CD4-positive, CD25-positive, alpha-beta regulatory T cell (primary cell): ENCODE measurements around the gene PTAFR. TPM values are rescaled to one million over a fixed set of nuclear protein-coding genes. Genes with fewer than 3 reads are reported as not detected.
A peak's percentile ranks its signal among the peaks of the same experiment; 100 is the strongest.

Experiments
- ATAC-seq, 2 donors: fragments of 150-1000 bp; cut with Tn5 transposase; one replicate each; pipeline ENCODE4 v1.10.0; 2021; ENCODE audit warnings: low read depth in 2 of 2, moderate number of reproducible peaks in 2 of 2, moderate library complexity in 1 of 2
- DNase-seq, 3 donors: peaks; one replicate each; pipeline versions ENCODE4 v3.0.0 to v3.0.0-alpha.2; 2012 to 2022; ENCODE audit warnings: mixed read lengths in 1 of 3
- H3K27ac ChIP-seq: one replicate; pipeline ENCODE4 v1.7.0; 2013; ENCODE audit warnings: mild to moderate bottlenecking, low read length; ENCODE audit not compliant: insufficient read depth, poor library complexity, severe bottlenecking
- H3K27me3 ChIP-seq: one replicate; pipeline ENCODE4 v1.7.0; 2013; ENCODE audit warnings: low read length; ENCODE audit not compliant: control insufficient read depth, insufficient read depth
- H3K36me3 ChIP-seq: one replicate; pipeline ENCODE4 v1.7.0; 2013; ENCODE audit warnings: mild to moderate bottlenecking, low read length, moderate library complexity; ENCODE audit not compliant: control insufficient read depth, insufficient read depth
- H3K4me1 ChIP-seq: 2 replicates; pipeline ENCODE4 v1.7.0; 2013; ENCODE audit warnings: mild to moderate bottlenecking, low read length; ENCODE audit not compliant: insufficient read depth, control insufficient read depth, poor library complexity, severe bottlenecking
- H3K4me3 ChIP-seq: one replicate; pipeline ENCODE4 v1.7.0; 2013; ENCODE audit warnings: low read depth, mild to moderate bottlenecking, low read length, moderate library complexity
- H3K9me3 ChIP-seq, 2 experiments: 1 replicate in 1 of 2; 2 replicates in 1 of 2; pipeline ENCODE4 v1.7.0; 2013; ENCODE audit warnings: low read length in 2 of 2, mild to moderate bottlenecking in 1 of 2, moderate library complexity in 1 of 2; ENCODE audit not compliant: control insufficient read depth in 2 of 2
- H3K27ac Mint-ChIP-seq, 3 donors: one replicate each; pipeline ENCODE4 v1.8.0; 2020 to 2022; ENCODE audit warnings: mild to moderate bottlenecking in 3 of 3, mixed read lengths in 3 of 3, moderate library complexity in 2 of 3
- H3K27me3 Mint-ChIP-seq: one replicate; pipeline ENCODE4 v1.8.0; 2022; ENCODE audit warnings: mild to moderate bottlenecking, mixed read lengths
- H3K36me3 Mint-ChIP-seq: one replicate; pipeline ENCODE4 v1.8.0; 2020; ENCODE audit warnings: mixed read lengths
- H3K4me1 Mint-ChIP-seq, 4 donors: one replicate each; pipeline ENCODE4 v1.8.0; 2020 to 2022; ENCODE audit warnings: mixed read lengths in 4 of 4, mild to moderate bottlenecking in 1 of 4
- H3K4me3 Mint-ChIP-seq, 4 donors: one replicate each; pipeline ENCODE4 v1.8.0; 2020 to 2022; ENCODE audit warnings: mild to moderate bottlenecking in 4 of 4, mixed read lengths in 4 of 4, moderate library complexity in 3 of 4
- H3K9me3 Mint-ChIP-seq, 7 donors: one replicate each; pipeline ENCODE4 v1.8.0; 2020 to 2022; ENCODE audit warnings: mixed read lengths in 7 of 7, mild to moderate bottlenecking in 3 of 7, moderate library complexity in 2 of 7
- polyA plus RNA-seq, 4 donors: library from polyadenylated mRNA; unstranded; fragments of 300-500 nt; fragmentation: Illumina TruSeq; gene quantifications; one replicate each; pipeline ENCODE4 v1.2.3, GENCODE V29; 2021
- total RNA-seq: library from RNA; stranded (reverse); gene quantifications from one replicate; pipeline ENCODE4 v1.2.3, GENCODE V29; 2022

The PTAFR gene, protein sequence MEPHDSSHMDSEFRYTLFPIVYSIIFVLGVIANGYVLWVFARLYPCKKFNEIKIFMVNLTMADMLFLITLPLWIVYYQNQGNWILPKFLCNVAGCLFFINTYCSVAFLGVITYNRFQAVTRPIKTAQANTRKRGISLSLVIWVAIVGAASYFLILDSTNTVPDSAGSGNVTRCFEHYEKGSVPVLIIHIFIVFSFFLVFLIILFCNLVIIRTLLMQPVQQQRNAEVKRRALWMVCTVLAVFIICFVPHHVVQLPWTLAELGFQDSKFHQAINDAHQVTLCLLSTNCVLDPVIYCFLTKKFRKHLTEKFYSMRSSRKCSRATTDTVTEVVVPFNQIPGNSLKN
- 0.54 TPM for total RNA-seq
- polyA plus RNA-seq = under 1 TPM; 0.15 to 0.84 (median 0.40) TPM

DNA sequence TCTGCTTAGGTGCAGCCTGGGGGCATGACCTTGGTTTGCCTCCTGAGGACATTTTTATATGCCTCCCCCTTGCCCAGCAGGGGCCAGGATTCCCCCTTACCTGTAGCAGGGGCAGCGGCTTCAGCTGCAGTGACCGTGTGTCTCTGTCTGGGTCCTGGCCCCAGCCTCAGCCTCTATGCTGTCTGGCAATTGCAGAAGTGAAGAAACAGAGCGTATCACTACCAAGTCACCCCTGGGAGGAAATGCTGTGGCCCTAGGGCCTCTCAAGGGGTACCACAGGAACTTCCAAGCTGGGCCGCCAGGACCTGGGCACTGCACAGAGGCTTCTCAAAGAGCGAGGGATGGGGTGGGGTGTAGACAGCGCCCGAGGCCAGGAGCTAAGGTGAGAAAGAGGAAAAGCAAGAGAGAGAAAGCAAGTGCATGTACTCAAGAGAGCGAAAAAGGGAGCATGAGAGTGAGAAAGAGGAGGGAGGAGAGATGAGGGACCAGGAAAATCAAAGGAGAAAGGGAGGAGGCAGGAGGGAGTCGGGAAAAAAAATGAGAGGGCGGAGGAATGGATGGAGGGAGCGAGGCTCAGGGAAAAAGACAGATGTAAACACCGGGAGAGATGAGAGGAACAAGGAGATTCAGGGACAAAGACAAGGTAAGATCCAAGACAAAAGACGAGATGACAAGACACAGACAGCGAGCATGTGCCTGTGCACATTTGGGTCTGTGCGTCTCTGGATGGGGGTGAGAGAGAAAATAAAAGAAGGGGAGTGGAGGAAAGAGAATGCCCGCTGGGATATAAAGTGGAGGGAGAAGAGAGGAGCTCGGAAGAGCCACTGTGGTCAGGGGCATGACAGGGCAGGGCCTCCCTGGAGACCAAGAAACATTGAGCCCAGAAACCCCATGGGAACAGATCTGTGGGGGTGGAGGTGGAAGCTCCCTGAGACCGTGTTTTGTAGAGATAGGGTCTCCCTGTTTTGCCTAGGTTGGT, at the start of gene PTAFR:
Gene PTAFR (minus strand): TSS at position 199 of the 979 bp plus-strand sequence. CDS start 25,669 bp downstream, outside the sequence.
- peaks cover 0 to 2% (median 0%) of the 10 kb centered on the region in 7 donors for H3K9me3 Mint-ChIP-seq
- DNase-seq (no peak), ATAC-seq (peak; percentile 25 to 30)
- H3K27ac ChIP-seq = no peak within 1 kb of the TSS
- no peaks in the 10 kb centered on the region for H3K27me3 ChIP-seq
- H3K27me3 Mint-ChIP-seq = peaks cover 23% of the 10 kb centered on the region
- no peak within 1 kb of the TSS for H3K4me3 Mint-ChIP-seq
- peaks cover 11 to 21% (median 17%) of the 10 kb centered on the region in 4 donors for H3K4me1 Mint-ChIP-seq
- H3K27ac Mint-ChIP-seq = no peak within 1 kb of the TSS
- H3K36me3 Mint-ChIP-seq = no peaks in the 10 kb centered on the region
- H3K4me3 ChIP-seq = no peak within 1 kb of the TSS
- peaks cover 8% of the 10 kb centered on the region for H3K4me1 ChIP-seq
- H3K9me3 ChIP-seq = no peaks in the 10 kb centered on the region
- H3K36me3 ChIP-seq = no peaks in the 10 kb centered on the region

DNA sequence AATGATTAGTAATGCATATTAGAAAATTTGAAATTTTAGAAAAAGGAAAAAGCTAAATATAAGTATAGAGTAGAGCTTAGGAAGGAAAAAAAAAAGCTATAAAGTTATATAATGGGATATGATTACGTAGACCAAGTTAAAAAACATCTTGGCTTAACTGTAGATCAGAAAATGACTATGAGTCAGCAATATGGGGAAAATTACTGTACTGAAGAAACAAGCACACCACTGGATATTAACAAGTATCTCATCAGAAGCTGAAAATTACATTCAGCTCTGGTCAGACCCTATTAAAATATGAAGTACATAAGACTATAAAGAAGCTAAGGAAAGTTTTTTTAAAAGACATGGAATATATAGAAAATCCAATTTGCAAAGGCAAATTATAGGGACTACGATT, 36.8 kb upstream of the PTAFR start:
- DNase-seq (no peak), ATAC-seq (no peak)
- H3K27ac ChIP-seq = no peak overlapping the region
- Mint-ChIP-seq H3K4me3 (no peak overlapping the region), H3K9me3 (no peaks in the 10 kb centered on the region), H3K4me1 (peaks cover 8 to 18% (median 9%) of the 10 kb centered on the region in 4 donors), H3K36me3 (peaks cover 7% of the 10 kb centered on the region), H3K27ac (no peak overlapping the region), H3K27me3 (no peaks in the 10 kb centered on the region)
- H3K27me3 ChIP-seq = no peaks in the 10 kb centered on the region
- peaks cover 45% of the 10 kb centered on the region for H3K36me3 ChIP-seq
- no peaks in the 10 kb centered on the region for H3K9me3 ChIP-seq
- no peaks in the 10 kb centered on the region for H3K4me1 ChIP-seq
- H3K4me3 ChIP-seq = no peak overlapping the region

DNA sequence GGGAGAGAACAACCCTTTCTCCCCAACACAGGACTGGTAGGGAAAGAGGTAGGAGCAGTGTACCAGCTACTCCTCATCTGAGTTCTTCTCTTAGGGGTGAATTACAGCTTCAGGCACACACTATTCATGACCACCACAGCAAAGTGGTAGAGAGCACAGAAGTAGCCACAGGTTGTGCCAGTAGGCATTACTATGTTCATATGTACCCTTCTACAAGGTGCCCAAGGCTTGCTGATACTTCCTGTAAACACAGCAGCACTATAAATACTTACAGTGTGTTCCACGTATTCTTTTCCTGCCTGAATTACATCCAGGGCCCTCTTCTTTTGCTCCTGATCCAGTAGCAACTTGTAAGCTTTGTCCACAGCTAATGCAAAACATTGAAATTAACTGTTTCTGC, 33.2 kb upstream of the PTAFR start:
- H3K4me3 Mint-ChIP-seq = no peak overlapping the region
- H3K36me3 Mint-ChIP-seq = peaks cover 15% of the 10 kb centered on the region
- no peaks in the 10 kb centered on the region for H3K9me3 ChIP-seq
- no peaks in the 10 kb centered on the region for H3K4me1 ChIP-seq
- H3K27ac Mint-ChIP-seq = no peak overlapping the region
- peaks cover 0 to 17% (median 6%) of the 10 kb centered on the region in 4 donors for H3K4me1 Mint-ChIP-seq
- H3K36me3 ChIP-seq = peaks cover 59% of the 10 kb centered on the region
- no peak overlapping the region for H3K4me3 ChIP-seq
- H3K9me3 Mint-ChIP-seq = no peaks in the 10 kb centered on the region
- no peak overlapping the region for H3K27ac ChIP-seq
- DNase-seq (no peak), ATAC-seq (no peak)
- no peaks in the 10 kb centered on the region for H3K27me3 Mint-ChIP-seq
- no peaks in the 10 kb centered on the region for H3K27me3 ChIP-seq

DNA sequence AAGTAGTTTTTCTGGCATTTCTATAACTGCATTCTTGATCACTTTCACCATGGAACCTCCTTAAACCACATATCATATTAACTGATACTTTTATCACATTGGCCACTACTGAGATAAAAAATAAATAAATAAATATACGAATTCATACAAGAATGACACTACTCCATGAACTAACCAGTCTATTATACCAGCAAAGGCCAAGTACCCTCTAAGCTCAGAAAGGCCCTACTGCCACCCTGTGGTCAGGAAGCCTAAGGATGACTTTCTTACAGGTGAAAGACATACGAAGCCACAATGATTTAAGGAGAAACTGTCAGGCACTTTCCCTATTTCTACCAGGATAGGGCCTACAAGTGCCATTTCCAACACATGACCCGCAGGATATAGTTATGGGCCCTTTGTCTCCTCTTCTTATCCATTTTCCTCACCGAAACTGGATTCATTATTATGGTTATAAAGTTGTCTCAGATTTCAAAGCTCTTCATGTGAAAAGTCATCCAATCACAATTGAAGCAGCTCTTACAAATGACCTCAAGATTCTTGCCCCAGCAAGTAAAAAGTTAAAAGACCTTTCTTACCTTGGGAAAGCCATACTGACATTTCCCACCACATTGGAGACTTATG, 32.4 kb upstream of the PTAFR start:
- no peaks in the 10 kb centered on the region for H3K4me1 ChIP-seq
- Mint-ChIP-seq H3K27ac (peak overlapping the region in 1 of 3 donors; percentile 69), H3K36me3 (peaks cover 21% of the 10 kb centered on the region), H3K4me1 (peaks cover 0 to 17% (median 6%) of the 10 kb centered on the region in 4 donors), H3K4me3 (no peak overlapping the region), H3K27me3 (no peaks in the 10 kb centered on the region), H3K9me3 (no peaks in the 10 kb centered on the region)
- H3K9me3 ChIP-seq = no peaks in the 10 kb centered on the region
- peaks cover 66% of the 10 kb centered on the region for H3K36me3 ChIP-seq
- DNase-seq = peak; percentile 39 to 79 (median 70)
- H3K4me3 ChIP-seq = no peak overlapping the region
- peak; percentile 72 to 74 for ATAC-seq
- H3K27me3 ChIP-seq = no peaks in the 10 kb centered on the region
- H3K27ac ChIP-seq = no peak overlapping the region

DNA sequence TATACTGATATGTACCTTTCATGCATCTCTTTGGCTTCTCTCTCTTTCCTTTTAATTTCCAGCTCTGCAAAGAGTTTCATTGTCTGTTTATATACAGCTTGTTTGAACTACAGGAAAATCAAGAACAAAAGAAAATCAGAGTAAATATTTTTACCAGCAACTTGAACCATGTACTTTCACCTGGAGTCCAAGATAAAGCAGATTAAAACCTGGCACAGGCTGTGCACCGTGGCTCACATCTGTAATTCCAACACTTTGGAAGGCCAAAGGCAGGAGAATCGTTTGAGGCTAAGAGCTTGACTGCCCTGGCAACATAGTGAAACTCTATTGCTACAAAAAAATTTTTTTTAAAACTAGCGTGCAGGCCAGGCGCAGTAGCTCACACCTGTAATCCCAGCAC, 28.8 kb upstream of the PTAFR start:
- Mint-ChIP-seq H3K4me3 (no peak overlapping the region), H3K27ac (no peak overlapping the region), H3K4me1 (peaks cover 11 to 22% (median 15%) of the 10 kb centered on the region in 4 donors), H3K36me3 (peaks cover 38% of the 10 kb centered on the region), H3K9me3 (no peaks in the 10 kb centered on the region), H3K27me3 (no peaks in the 10 kb centered on the region)
- H3K36me3 ChIP-seq = peaks cover 65% of the 10 kb centered on the region
- H3K9me3 ChIP-seq = no peaks in the 10 kb centered on the region
- peaks cover 11% of the 10 kb centered on the region for H3K4me1 ChIP-seq
- H3K4me3 ChIP-seq = no peak overlapping the region
- no peaks in the 10 kb centered on the region for H3K27me3 ChIP-seq
- no peak overlapping the region for H3K27ac ChIP-seq
- DNase-seq (no peak), ATAC-seq (no peak)

DNA sequence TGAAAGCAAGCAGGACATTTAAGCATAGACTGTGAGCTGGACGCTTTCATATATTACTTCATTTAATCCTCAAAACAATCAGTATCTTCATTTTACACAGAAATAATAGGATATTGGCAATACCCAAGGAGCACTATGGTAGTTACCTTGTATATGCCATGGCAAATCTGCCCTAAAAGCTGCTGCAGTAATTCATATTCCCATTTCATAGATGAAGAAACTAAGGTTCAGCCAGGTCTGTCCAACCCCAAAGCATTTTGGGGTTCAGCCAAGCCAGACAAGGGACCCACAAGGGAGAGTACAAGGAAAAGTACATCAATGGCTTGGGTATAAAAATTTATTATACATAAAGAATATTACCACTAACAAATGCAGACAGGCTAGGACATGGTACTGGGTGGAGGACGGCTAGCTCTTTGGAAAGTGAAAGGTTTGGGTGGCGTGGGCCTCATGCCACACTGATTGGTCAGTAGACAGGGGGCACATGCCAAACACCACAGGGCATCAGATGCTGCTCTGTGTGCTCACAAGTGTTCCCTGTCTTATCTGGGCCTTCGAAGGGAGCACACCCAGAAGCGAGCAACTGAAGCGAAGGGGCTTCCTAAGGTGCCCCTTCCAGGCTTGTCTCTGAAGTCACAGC, 23.9 kb upstream of the PTAFR start:
- Histone ChIP-seq H3K4me3 (peak overlapping the region; percentile 69), H3K36me3 (peaks cover 40% of the 10 kb centered on the region), H3K27me3 (no peaks in the 10 kb centered on the region), H3K9me3 (peaks cover 0 to 2% of the 10 kb centered on the region in 2 experiments), H3K4me1 (peaks cover 33% of the 10 kb centered on the region), H3K27ac (peak overlapping the region; percentile 66)
- H3K27me3 Mint-ChIP-seq = peaks cover 5% of the 10 kb centered on the region
- H3K4me1 Mint-ChIP-seq = peaks cover 15 to 39% (median 33%) of the 10 kb centered on the region in 4 donors
- H3K36me3 Mint-ChIP-seq = peaks cover 45% of the 10 kb centered on the region
- ATAC-seq (no peak), DNase-seq (no peak)
- H3K4me3 Mint-ChIP-seq = peak overlapping the region; percentile 46 to 84 (median 66)
- H3K9me3 Mint-ChIP-seq = peaks cover 0 to 4% (median 3%) of the 10 kb centered on the region in 7 donors
- peak overlapping the region; percentile 60 to 90 (median 86) for H3K27ac Mint-ChIP-seq
